ENCODE results near the gene SYNGR4.

SYNGR4 gene

GRCh38 chr19:48341515-48342413 lies 22.4 kb upstream of the SYNGR4 start:
- no peak for DNase-seq

DNA sequence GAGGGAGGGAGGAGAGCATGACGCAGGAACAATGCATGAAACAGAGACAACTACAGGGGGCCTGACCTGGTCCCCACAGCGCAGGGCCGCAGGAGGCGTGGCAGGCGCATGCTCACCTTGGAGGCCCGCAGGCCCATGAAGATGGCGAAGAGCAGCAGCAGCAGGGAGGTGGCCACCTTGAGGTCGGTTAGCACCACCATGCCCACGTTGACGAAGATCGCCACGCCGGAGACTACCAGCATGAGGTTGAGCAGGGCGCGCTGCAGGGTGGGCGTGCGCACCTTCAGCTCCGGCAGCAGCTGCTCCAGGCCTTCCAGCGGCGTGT lies 21.8 kb upstream of the SYNGR4 start:
- DNase-seq = no peak

- DNase-seq = no peak
These were observed 21.2 kb upstream of the SYNGR4 start for GRCh38 chr19:48342841-48343540.

GRCh38 chr19:48344892-48345291 lies 19.3 kb upstream of the SYNGR4 start:
- no peak for DNase-seq

- DNase-seq = no peak
These were observed 18.0 kb upstream of the SYNGR4 start for GRCh38 chr19:48346191-48346590.

GRCh38 chr19:48348045-48348444 lies 16.1 kb upstream of the SYNGR4 start:
- no peak for DNase-seq

DNA sequence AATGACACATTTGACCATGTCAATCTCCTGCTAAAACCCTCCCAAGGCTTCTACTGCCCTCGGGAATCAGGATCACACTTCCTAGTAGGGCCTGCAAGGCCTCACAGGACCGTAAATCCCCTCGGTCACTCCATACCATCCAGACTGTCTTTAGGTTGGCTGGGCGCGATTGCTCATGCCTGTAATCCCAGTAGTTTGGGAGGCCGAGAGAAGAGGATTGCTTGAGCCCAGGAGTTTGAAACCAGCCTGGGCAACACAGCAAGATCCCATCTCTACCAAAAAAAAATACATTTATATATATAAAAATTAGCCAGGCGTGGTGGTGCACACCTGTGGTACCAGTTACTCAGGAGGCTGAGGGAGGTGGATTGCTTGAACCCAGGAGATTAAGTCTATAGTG lies 15.4 kb upstream of the SYNGR4 start:
- no peak for DNase-seq

DNA sequence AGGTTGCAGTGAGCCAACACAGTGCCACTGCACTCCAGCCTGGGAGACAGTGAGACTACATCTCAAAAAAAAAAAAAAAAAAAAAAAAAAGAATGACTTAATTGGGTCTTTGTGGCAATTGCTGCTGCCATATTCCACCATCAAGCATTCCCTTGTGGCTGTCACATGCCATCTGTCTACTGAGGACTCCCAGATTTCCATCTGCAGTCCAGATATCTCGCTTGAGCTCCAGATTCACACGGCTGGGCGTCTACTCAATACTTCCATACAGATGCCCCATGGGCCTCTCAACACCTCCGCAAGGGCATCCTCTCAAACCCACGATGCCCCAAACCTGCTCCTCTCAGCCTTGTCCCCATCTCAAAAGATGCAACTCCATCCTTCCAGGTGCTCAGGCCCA lies 13.3 kb upstream of the SYNGR4 start:
- no peak for DNase-seq

GRCh38 chr19:48351341-48351752 lies 12.8 kb upstream of the SYNGR4 start:
- peak; percentile 88 for DNase-seq

DNA sequence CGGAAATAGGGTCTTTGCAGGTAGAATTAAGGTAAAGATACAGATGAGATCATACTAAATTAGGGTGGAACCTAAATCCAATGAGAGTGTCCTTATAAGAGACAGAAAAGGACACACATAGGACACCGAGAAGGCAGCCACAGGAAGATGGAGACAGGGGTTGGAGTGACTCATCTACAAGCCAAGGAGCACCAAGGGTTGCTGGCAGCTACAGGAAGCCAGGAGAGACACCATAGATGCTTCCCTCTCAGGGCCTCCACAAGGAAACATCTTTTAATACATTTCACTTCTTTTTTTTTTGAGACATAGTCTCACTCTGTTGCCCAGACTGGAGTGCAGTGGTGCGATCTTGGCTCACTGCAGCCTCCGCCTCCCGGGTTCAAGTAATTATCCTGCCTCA lies 10.5 kb upstream of the SYNGR4 start:
- DNase-seq = no peak

DNA sequence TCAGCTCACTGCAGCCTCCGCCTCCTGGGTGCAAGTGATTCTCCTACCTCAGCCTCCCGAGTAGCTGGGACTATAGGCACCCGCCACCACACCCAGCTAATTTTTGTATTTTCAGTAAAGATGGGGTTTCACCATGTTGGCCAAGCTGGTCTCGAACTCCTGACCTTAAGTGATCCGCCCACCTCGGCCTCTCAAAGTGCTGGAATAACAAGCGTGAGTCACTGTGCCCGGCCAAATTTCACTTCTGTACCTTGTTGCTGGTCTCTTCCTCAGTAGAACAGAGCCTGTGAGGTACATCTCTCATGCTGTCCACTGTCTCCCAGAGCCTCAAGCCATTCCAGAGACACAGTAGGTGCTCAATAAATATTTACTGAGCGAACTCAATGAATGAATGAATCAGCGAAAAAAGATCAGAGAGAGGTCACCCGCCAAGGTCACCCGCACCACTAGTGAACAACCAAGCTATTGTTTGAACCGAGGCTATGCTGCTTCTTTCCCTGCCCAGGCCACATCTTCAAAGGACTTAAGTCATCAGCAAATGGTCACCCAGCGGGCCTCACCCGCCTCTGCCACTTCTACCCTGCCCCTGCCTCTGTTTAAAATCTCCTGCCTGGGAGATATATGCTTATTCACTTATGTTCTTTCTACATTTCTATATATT lies 9.7 kb upstream of the SYNGR4 start:
- DNase-seq = no peak

DNA sequence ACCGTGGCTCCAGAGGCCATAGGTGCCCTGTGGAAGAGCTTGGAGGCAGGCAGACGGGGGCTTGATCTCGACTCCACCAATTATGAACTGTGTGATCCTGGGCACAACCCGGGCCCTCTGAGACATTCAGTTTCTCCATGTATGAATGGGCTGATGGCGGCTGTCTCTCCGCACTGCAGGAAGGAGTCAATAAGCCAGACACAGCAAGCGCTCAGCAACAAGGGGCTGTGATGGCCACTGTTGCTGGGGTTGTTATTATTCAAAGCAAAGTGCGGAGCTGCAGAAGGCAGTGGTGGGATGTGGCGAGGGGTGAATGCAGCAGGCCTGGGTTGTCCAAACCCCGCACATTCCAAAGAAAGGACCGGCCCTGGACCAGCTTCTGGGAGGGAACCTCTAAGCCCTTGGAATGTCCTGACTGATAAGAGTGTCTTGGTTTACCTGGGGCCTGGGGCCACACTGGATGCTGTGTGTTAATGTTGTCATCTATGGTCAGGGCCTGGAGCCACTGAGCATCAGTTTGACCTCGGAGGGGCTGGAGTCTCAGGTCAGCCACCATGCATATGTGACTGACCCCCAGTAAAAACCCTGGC lies 8.7 kb upstream of the SYNGR4 start:
- no peak for DNase-seq

GRCh38 chr19:48359123-48359522 lies 5.0 kb upstream of the SYNGR4 start:
- DNase-seq = no peak

GRCh38 chr19:48361912-48362311 lies 2.3 kb upstream of the SYNGR4 start:
- DNase-seq = no peak

DNA sequence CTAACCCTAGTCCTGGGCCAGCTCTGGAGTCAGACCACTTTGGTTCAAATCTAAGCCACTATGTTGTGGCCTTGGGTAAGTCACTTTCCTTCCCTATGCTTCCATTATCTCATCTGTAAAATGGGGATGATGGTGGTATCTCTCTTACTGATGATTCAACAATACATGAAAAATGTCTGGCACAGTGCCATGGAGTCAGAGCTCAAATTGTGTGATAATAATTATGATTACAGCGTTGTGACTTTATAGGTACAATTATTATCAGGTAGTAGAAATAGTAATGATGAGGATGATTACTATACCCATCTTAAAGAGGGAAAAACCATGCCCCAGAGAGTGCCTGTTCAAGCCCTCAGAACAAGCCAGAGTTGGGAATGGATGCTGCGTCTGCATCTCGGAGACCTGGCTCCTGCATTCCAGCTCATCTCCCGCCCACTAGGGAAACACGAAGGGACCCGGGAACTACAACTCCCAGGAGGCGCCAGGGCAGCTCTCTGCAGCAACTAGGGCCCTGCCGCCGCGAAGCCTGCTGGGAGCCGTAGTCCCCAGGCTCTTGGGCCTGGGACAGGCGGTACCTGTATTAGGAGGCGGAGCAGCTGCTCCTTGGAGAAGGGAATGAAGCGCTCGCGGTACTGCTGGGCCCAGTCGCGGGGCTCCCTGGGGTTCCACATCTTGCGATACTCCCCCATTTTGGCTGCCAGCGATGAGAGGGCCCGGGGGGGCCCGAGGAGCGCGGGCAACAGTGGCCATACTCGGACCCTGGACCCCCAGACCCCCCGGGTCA lies 1.3 kb upstream of the SYNGR4 start:
- DNase-seq = peak; percentile 83

GRCh38 chr19:48363500-48363809 lies 712 bp upstream of the SYNGR4 start:
- no peak for DNase-seq

GRCh38 chr19:48364598-48365348 lies 606 bp downstream of the SYNGR4 start:
- no peak for DNase-seq

DNA sequence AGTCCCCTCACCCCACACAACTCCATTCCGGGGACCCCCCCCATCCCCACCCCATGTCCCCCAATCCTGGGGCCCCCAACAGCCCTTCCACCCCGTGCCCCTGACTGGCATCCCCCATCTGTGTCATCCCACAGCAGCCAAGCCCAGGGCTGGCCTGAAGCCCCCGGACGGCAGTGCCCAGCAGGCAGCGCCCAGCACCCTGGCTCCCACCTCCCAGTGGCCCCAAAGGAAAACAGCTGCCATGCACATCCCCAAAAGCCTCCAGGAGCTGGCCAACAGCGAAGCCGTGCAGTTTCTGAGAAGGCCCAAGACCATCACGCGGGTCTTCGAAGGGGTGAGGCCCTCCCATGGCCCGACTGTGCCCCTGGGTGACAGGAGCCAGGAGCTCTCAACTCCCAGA lies 1.4 kb downstream of the SYNGR4 start:
- no peak for DNase-seq

GRCh38 chr19:48367855-48368254 lies 3.7 kb downstream of the SYNGR4 start:
- DNase-seq = no peak

- no peak for DNase-seq
These were observed 4.8 kb downstream of the SYNGR4 start for GRCh38 chr19:48368936-48369335.

DNA sequence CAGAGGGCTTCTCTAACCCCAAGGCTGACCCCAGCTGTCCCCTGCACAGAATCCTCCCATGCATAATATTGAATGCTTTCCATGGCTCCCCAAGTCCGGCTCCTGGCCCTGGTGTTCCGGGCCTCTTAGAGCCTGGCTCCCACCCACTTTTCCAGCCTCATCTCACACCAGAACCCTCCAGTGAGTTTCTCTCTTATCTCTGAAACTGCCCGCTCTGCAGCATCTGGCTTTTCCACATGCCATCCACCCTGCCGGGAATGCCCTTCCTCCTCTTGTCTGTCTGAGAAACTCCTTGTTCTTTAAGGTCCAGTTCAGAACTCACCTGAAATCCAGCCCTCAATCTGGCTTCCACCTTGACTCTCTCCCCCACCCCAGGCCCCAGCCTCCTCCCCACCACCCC lies 6.8 kb downstream of the SYNGR4 start:
- DNase-seq = no peak

DNA sequence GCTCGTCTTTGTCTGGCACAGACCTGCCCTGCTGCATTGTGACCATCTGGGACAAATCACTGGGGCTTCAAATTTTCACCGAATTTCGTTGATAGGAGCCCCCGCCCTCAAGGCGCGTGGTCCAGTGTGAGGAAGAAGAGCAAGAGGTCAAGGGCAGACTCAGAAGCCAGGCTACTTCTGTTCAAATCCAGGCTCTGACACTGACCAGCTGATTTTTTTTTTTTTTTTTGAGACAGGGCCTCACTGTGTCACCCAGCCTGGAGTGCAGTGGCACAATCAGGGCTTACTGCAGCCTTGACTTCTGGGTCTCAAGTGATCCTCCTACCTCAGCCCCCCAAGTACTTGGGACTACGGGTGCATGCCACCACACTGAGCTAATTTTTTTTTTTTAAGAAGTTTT lies 7.2 kb downstream of the SYNGR4 start:
- no peak for DNase-seq
